Measurements from ENCODE around the gene CDC42BPG. TPM values are rescaled to one million over a fixed set of nuclear protein-coding genes. Genes with fewer than 3 reads are reported as not detected.

CDC42BPG gene, protein sequence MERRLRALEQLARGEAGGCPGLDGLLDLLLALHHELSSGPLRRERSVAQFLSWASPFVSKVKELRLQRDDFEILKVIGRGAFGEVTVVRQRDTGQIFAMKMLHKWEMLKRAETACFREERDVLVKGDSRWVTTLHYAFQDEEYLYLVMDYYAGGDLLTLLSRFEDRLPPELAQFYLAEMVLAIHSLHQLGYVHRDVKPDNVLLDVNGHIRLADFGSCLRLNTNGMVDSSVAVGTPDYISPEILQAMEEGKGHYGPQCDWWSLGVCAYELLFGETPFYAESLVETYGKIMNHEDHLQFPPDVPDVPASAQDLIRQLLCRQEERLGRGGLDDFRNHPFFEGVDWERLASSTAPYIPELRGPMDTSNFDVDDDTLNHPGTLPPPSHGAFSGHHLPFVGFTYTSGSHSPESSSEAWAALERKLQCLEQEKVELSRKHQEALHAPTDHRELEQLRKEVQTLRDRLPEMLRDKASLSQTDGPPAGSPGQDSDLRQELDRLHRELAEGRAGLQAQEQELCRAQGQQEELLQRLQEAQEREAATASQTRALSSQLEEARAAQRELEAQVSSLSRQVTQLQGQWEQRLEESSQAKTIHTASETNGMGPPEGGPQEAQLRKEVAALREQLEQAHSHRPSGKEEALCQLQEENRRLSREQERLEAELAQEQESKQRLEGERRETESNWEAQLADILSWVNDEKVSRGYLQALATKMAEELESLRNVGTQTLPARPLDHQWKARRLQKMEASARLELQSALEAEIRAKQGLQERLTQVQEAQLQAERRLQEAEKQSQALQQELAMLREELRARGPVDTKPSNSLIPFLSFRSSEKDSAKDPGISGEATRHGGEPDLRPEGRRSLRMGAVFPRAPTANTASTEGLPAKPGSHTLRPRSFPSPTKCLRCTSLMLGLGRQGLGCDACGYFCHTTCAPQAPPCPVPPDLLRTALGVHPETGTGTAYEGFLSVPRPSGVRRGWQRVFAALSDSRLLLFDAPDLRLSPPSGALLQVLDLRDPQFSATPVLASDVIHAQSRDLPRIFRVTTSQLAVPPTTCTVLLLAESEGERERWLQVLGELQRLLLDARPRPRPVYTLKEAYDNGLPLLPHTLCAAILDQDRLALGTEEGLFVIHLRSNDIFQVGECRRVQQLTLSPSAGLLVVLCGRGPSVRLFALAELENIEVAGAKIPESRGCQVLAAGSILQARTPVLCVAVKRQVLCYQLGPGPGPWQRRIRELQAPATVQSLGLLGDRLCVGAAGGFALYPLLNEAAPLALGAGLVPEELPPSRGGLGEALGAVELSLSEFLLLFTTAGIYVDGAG (N-terminal part only)
- total RNA-seq: 1 to 10 TPM; 1.8 to 2.2 TPM

DNA sequence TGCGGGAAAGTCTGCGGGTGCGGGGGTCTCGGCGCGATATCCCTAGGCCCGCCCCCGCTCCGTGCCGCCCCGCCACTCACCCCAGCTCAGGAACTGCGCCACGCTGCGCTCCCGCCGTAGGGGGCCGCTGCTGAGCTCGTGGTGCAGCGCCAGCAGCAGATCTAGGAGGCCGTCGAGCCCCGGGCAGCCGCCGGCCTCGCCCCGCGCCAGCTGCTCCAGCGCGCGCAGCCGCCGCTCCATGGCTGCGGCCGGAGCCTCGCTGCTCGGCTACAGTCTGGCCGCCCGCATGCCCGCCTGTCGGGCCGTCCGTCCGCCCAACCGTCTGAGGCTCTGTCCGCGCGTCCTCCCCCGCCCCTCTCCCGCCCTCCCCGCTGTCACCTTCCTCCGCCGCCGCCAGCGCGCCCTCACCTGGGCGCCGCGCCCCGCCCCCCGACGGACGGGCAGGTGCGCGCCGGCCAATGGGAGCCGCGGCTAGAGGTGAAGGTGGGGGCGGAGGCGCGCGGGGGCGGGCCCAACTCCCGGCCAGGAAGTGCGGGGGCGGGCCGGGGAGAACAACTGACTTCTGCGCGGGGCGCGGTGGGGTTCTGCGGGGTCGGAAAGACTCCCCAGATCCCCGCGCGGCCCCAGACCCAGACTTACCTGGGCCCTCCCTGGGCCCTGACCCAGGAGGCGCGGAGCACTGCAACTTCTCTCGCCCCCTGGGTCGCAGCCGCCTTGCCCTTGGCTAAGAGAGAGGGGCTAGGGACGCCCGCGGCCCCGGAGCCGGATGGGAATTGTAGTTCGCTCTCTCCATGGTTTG is at the start of gene CDC42BPG:
Gene CDC42BPG (minus strand): TSS at position 324 of the 799 bp plus-strand sequence. CDS start 84 bp downstream, at position 240.

DNA sequence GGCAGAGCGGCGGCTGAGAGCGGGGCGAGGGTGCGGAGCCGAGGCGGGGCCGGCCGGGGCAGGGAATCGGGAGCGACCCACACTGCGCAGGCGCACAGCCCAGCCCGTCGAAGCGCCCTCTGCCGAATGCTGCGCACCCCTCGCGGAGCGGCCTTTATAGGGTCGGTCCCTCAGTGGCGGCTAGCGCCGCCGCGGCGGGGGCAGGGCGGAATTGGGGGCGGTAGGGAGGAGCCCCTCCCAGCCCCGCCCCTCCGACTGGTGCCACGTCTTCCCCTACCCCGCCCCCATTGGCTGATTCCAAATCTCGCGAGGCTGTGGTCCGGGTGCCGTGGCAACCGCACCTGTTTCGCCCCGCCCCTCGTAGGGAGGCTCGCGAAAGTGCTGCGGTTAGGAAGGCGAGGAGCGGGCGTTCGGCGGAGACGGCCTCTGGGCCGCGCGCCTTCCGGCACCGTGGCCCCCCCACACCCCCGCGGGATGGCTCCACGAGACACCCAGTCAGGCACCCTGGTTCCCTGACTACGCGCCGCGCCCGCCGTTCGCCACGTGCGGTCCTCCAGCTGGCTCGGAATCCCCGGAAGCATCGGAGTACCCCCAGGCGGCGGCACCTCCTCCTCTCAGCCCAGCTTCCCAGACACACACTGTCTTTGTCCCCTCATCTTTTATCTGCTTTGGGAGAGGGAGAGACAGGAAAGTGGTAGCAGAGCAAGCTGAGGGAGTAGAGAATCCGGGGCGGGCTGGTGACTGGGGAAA is 34.2 kb upstream of the CDC42BPG start, which contains the start of gene EHD1:
Gene EHD1 (minus strand): TSS at position 128 of the 750 bp plus-strand sequence. CDS start 157 bp downstream, outside the sequence.

DNA sequence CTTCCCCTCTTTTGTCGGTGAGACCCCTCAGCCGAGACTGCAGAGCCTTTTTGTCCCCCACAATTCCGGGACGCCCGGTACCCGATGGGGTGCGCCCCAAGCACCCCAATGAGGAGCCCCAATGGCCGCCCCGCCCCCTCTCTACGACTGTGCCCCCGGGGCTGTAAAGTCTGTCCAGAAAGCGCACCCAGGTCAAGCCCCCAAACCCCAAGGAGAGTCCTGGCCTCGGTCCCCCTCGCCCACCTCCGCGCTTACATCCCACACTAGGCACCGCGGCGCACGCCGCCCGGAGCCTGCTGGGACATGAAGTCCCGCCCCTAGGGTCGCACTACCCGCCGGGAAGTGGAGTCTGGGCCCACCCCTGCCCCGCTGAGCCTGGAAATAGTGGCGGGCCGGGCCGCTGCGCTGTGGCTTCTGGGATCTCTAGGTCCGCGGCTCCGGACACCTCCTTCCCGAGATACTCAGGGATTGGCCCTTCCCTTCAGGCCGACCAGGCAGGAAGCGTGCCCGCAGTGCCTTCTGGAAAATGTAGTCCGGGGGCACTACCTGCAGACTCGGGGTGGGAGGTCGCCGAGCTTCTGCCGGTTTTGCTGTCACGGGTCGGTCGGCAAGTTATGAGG is 34.1 kb downstream of the CDC42BPG start, which contains the start of gene MEN1:
Gene MEN1 (minus strand): TSS at position 281 of the 620 bp plus-strand sequence. CDS start 442 bp downstream, outside the sequence.

DNA sequence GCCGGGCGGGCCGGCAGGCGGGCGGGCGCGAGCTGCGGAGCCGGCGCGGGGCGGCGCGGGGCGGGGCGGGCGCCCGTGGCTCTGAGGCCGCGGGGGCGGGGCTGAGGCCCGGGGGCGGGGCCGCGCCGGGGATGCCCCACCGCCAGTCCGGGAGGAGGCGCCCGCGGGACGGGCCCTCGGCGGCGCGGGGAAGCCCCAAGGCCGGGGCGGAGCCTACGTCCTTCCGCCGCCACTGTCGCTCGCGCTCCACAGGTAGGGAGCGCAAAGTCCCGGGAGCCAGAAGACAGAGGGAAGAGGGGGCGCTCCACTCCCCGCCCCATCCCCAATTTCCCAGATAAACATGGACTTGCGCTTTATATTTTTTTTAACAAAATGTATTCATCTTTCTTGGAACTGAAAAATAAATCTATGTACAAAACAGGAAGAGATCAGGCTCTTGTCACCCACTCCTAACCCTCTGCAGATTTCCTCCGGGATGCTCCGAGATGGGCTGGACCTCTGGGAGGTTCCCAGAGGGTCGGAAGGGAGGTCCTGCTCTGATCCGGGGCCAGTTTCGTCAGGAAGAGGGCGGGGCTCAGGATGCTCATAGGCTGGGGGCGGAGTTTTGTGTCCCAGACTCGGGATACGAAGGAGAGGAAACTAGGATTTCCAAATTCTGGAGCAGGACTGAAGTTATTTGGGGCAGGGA is 41.2 kb downstream of the CDC42BPG start, which contains the start of gene MAP4K2:
Gene MAP4K2 (minus strand): TSS at position 57 of the 688 bp plus-strand sequence. CDS start 65 bp downstream, outside the sequence.

DNA sequence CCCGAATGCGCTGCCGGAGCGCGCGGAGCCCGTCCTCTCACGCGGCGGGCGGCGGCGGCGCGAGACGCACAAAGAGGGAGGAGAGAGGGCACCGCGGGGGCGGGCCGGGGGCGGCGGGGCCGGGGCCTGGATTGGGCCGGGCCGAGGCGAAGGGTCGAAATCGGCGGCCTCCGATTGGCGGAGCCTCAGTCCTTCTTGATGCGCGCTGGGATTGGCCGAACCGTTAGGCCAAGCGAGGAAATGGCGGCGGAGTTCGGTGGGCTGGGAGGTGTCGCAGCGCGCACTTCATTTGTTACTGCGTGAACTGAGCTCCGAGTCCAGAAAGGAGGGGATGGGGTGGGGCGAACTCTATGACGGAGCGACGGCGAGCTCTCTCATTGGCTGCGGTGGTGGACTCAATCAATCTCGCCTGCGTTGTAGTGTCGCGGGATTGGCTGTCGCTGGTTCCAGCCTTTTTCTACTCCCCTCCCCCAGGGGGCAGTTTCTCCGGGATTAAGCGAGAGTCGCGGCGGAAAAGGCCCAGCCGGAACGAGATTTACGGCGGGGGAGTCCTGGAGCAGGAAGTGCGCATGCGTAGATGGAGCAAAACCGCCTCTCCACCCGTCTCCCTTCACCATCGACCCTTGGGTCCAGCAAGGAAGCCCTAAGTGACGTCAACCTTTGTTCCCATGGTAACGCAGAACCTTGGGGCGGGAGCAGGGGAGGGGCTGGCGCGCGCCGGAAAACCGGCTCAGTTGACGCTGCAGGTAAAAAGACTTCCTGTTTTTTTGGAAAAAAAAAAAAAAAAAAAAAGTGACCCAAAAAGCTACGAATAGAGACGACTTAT is 65.8 kb downstream of the CDC42BPG start, which contains the start of gene SF1:
Gene SF1 (minus strand): TSS at position 70 of the 826 bp plus-strand sequence. CDS start 150 bp downstream, outside the sequence.

Other genes starting within 250 kb of the CDC42BPG start
- under 1 TPM in 1 of 2 experiments, not detected in 1; 0.20 TPM for gene NRXN2, start 121.5 kb downstream of the CDC42BPG start, total RNA-seq
- gene RASGRP2, start 100.5 kb downstream of the CDC42BPG start, total RNA-seq: 100 to 1,000 TPM; 250 to 274 TPM
- 1 to 10 TPM; 5.2 to 5.9 TPM for gene PYGM, start 84.7 kb downstream of the CDC42BPG start, total RNA-seq
- gene SF1, start 66.1 kb downstream of the CDC42BPG start, total RNA-seq: 100 to 1,000 TPM; 467 to 471 TPM
- 10 to 100 TPM; 88.2 to 92.8 TPM for gene MAP4K2, start 41.4 kb downstream of the CDC42BPG start, total RNA-seq
- gene MEN1, start 34.1 kb downstream of the CDC42BPG start, total RNA-seq: 10 to 100 TPM; 34.8 to 37.5 TPM
- 100 to 1,000 TPM; 114 to 120 TPM for gene EHD1, start 34.0 kb upstream of the CDC42BPG start, total RNA-seq
- gene ATG2A, start 72.6 kb upstream of the CDC42BPG start, total RNA-seq: 10 to 100 TPM; 31.0 to 32.6 TPM
- 10 to 100 TPM; 19.8 to 20.3 TPM for gene PPP2R5B, start 80.0 kb upstream of the CDC42BPG start, total RNA-seq
- gene GPHA2, start 91.2 kb upstream of the CDC42BPG start, total RNA-seq: not detected
- under 1 TPM; 0.20 to 0.36 TPM for gene MAJIN, start 127.5 kb upstream of the CDC42BPG start, total RNA-seq
- gene BATF2, start 152.3 kb upstream of the CDC42BPG start, total RNA-seq: under 1 TPM in 1 of 2 experiments, not detected in 1; 0.19 TPM
- gene ARL2, start 169.5 kb upstream of the CDC42BPG start, total RNA-seq: 10 to 100 TPM; 49.1 to 54.1 TPM
- gene SNX15, start 182.8 kb upstream of the CDC42BPG start, total RNA-seq: 10 to 100 TPM; 25.9 to 27.5 TPM
- gene SAC3D1, start 196.6 kb upstream of the CDC42BPG start, total RNA-seq: 10 to 100 TPM; 29.0 to 29.6 TPM
- 10 to 100 TPM; 11.8 to 12.4 TPM for gene NAALADL1, start 213.9 kb upstream of the CDC42BPG start, total RNA-seq
- 10 to 100 TPM; 72.9 to 77.5 TPM for gene CDCA5, start 239.4 kb upstream of the CDC42BPG start, total RNA-seq
- gene ZFPL1, start 239.6 kb upstream of the CDC42BPG start, total RNA-seq: 10 to 100 TPM; 26.6 to 27.5 TPM